Esophagus mucosa (tissue), 1 donor: ENCODE data around the gene CHRM5. TPM values are rescaled to one million over a fixed set of nuclear protein-coding genes. Genes with fewer than 3 reads are reported as not detected.

ENCODE experiments used
- ATAC-seq: fragments of 200-7000 bp; cut with Tn5 transposase; one replicate; pipeline ENCODE4 v1.9.1; 2020
- total RNA-seq: library from RNA; stranded (reverse); gene quantifications from one replicate; pipeline ENCODE4 v1.2.4, GENCODE V29; 2023
- donor health status: DM: yes; HTN: yes; CAD: no.

CHRM5 gene
- total RNA-seq, 1 donor from 2014 or later: not detected

- ATAC-seq: no peak
Measured at GRCh38 chr15:34102175-34102925, 134.1 kb downstream of the CHRM5 start.

- no peak for ATAC-seq
Measured at GRCh38 chr15:34106423-34106822, 138.1 kb downstream of the CHRM5 start.

GRCh38 chr15:34107315-34107714, 139.0 kb downstream of the CHRM5 start:
- ATAC-seq: no peak

- ATAC-seq: no peak
Measured at GRCh38 chr15:34109797-34110663, 141.7 kb downstream of the CHRM5 start.

- no peak for ATAC-seq
Measured at GRCh38 chr15:34111488-34111887, 143.2 kb downstream of the CHRM5 start.

GRCh38 chr15:34114215-34114614, 145.9 kb downstream of the CHRM5 start:
- no peak for ATAC-seq

GRCh38 chr15:34114739-34115138, 146.4 kb downstream of the CHRM5 start:
- no peak for ATAC-seq

GRCh38 chr15:34116620-34117019, 148.3 kb downstream of the CHRM5 start:
- ATAC-seq: no peak

Other genes with a start within 250 kb of the CHRM5 start
- 15.1 TPM for gene AVEN, start 70.7 kb downstream of the CHRM5 start, total RNA-seq
- 41.5 TPM for gene EMC7, start 133.4 kb downstream of the CHRM5 start, total RNA-seq
- gene PGBD4, start 133.6 kb downstream of the CHRM5 start, total RNA-seq: 0.76 TPM
- gene KATNBL1, start 241.6 kb downstream of the CHRM5 start, total RNA-seq: 50.3 TPM